H1 (cell line): ENCODE measurements around the gene UCKL1. TPM values are rescaled to one million over a fixed set of nuclear protein-coding genes. Genes with fewer than 3 reads are reported as not detected.

ENCODE experiments used
- CTCF ChIA-PET: fragments of 300-600 bp; sonication (Branson Sonifier 250); formaldehyde crosslinking; loops from one replicate; lab custom pipeline; 2021; ENCODE audit not compliant: partially characterized antibody; lab: Charles Lee
- POLR2A ChIA-PET: fragments of 300-600 bp; sonication (Branson Sonifier 250); formaldehyde crosslinking; loops from one replicate; lab custom pipeline; 2021; ENCODE audit warnings: inconsistent platforms; ENCODE audit not compliant: partially characterized antibody; lab: Charles Lee
- DNase-seq, 2 experiments: peaks; one replicate each; pipeline versions ENCODE4 v3.0.0 to v3.0.0-alpha.2; 2010 to 2022; ENCODE audit warnings: low spot score in 2 of 2, low read depth in 1 of 2, mixed read lengths in 1 of 2
- FAIRE-seq: peaks from 2 replicates; lab custom pipeline; 2011; peaks lifted over from hg19 to GRCh38; lab: Jason Lieb, UNC
- H2AFZ ChIP-seq: 2 replicates; pipeline ENCODE4 v1.8.1; 2012; ENCODE audit warnings: low read length, inconsistent platforms
- H2AK5ac ChIP-seq: 2 replicates; pipeline ENCODE4 v1.6.1; 2013; ENCODE audit warnings: low read depth, low read length
- H2BK120ac ChIP-seq: replicated peaks from 2 replicates; pipeline ENCODE3; 2013; ENCODE audit warnings: low read depth, low read length, inconsistent platforms
- H2BK12ac ChIP-seq: 2 replicates; pipeline ENCODE4 v1.6.1; 2013; ENCODE audit warnings: low read depth, low read length
- H2BK15ac ChIP-seq: 2 replicates; pipeline ENCODE4 v1.6.1; 2013; ENCODE audit warnings: low read length
- H2BK20ac ChIP-seq: 2 replicates; pipeline ENCODE4 v1.6.1; 2013; ENCODE audit warnings: low read length
- H2BK5ac ChIP-seq: 2 replicates; pipeline ENCODE4 v1.6.1; 2013; ENCODE audit warnings: low read depth, low read length
- H3K14ac ChIP-seq: 2 replicates; pipeline ENCODE4 v1.6.1; 2013; ENCODE audit warnings: inconsistent platforms; ENCODE audit not compliant: insufficient read length
- H3K18ac ChIP-seq: 2 replicates; pipeline ENCODE4 v1.6.1; 2013; ENCODE audit warnings: low read length; ENCODE audit errors: extremely low read depth
- H3K23ac ChIP-seq: 2 replicates; pipeline ENCODE4 v1.6.1; 2013; ENCODE audit warnings: inconsistent platforms; ENCODE audit not compliant: insufficient read length
- H3K23me2 ChIP-seq: 2 replicates; pipeline ENCODE4 v1.6.1; 2013; ENCODE audit warnings: low read depth, low read length
- H3K27ac ChIP-seq: 2 replicates; pipeline ENCODE4 v1.6.1; 2011; ENCODE audit warnings: low read depth, low read length, inconsistent platforms
- H3K27me3 ChIP-seq, 4 experiments: replicated peaks in 1 of 4; 1 replicate in 1 of 4; 2 replicates in 3 of 4; pipeline versions ENCODE4 v1.6.1 to v1.8.1; 2011 to 2013; ENCODE audit warnings: low read length in 3 of 4, mild to moderate bottlenecking in 3 of 4, inconsistent platforms in 2 of 4, mixed read lengths in 2 of 4, moderate library complexity in 1 of 4; ENCODE audit not compliant: control insufficient read depth in 3 of 4, insufficient read depth in 3 of 4; ENCODE audit errors: extremely low read depth in 1 of 4
- H3K36me3 ChIP-seq, 4 experiments: 2 replicates each; pipeline versions ENCODE4 v1.6.1 to v1.8.1; 2011 to 2013; ENCODE audit warnings: mild to moderate bottlenecking in 4 of 4, low read length in 3 of 4, moderate library complexity in 2 of 4, control low read depth in 1 of 4, inconsistent platforms in 1 of 4; ENCODE audit not compliant: insufficient read depth in 4 of 4, control insufficient read depth in 2 of 4
- H3K4ac ChIP-seq: replicated peaks from 2 replicates; pipeline ENCODE3; 2013; ENCODE audit warnings: low read length, low read depth, mixed read lengths, inconsistent platforms; ENCODE audit not compliant: insufficient read length
- H3K4me1 ChIP-seq, 4 experiments: replicated peaks in 1 of 4; 1 replicate in 1 of 4; 2 replicates in 3 of 4; pipeline versions ENCODE4 v1.6.1 to v1.8.1; 2011 to 2013; ENCODE audit warnings: low read length in 3 of 4, inconsistent platforms in 2 of 4, mixed read lengths in 1 of 4; ENCODE audit not compliant: insufficient read depth in 4 of 4, control insufficient read depth in 3 of 4
- H3K4me2 ChIP-seq, 2 experiments: 2 replicates each; pipeline versions ENCODE4 v1.6.1 to v1.8.1; 2011 to 2013; ENCODE audit warnings: low read depth in 2 of 2, low read length in 2 of 2, control low read depth in 1 of 2, inconsistent platforms in 1 of 2, mild to moderate bottlenecking in 1 of 2; ENCODE audit not compliant: insufficient read depth in 1 of 2
- H3K4me3 ChIP-seq, 4 experiments: fragments of 200-600, 300-600 bp in 1 of 4; sonication (generic), shearing (Covaris generic), sonication (Bioruptor Twin) in 1 of 4; 2 replicates each; pipeline versions ENCODE4 v1.5.1 to v1.8.1; 2011 to 2016; ENCODE audit warnings: low read length in 4 of 4, low read depth in 3 of 4, control low read depth in 2 of 4, inconsistent platforms in 2 of 4, mild to moderate bottlenecking in 2 of 4, mixed read lengths in 1 of 4, moderate library complexity in 1 of 4; ENCODE audit not compliant: insufficient read depth in 2 of 4; ENCODE audit errors: extremely low read depth in 1 of 4
- H3K56ac ChIP-seq: replicated peaks from 2 replicates; pipeline ENCODE3; 2013; ENCODE audit warnings: low read depth, mild to moderate bottlenecking, mixed read lengths, low read length, inconsistent platforms; ENCODE audit not compliant: insufficient read length
- H3K79me1 ChIP-seq: 2 replicates; pipeline ENCODE4 v1.6.1; 2013; ENCODE audit warnings: low read depth, low read length, control low read depth
- H3K79me2 ChIP-seq, 2 experiments: 2 replicates each; pipeline versions ENCODE4 v1.6.1 to v1.8.1; 2012 to 2013; ENCODE audit warnings: low read length in 2 of 2, mild to moderate bottlenecking in 2 of 2, inconsistent platforms in 1 of 2; ENCODE audit not compliant: insufficient read depth in 2 of 2, control insufficient read depth in 1 of 2
- H3K9ac ChIP-seq, 4 experiments: replicated peaks in 1 of 4; 1 replicate in 1 of 4; 2 replicates in 3 of 4; pipeline versions ENCODE4 v1.6.1 to v1.8.1; 2011 to 2013; ENCODE audit warnings: low read depth in 3 of 4, low read length in 3 of 4, control low read depth in 2 of 4, mild to moderate bottlenecking in 2 of 4, moderate library complexity in 2 of 4, inconsistent platforms in 1 of 4; ENCODE audit errors: extremely low read depth in 1 of 4
- H3K9me3 ChIP-seq, 2 experiments: 2 replicates each; pipeline versions ENCODE4 v1.6.1 to v1.8.1; 2012 to 2013; ENCODE audit warnings: mild to moderate bottlenecking in 2 of 2, moderate library complexity in 2 of 2, control low read depth in 1 of 2, inconsistent platforms in 1 of 2, low read depth in 1 of 2, low read length in 1 of 2, mixed read lengths in 1 of 2; ENCODE audit not compliant: insufficient read depth in 2 of 2
- H4K20me1 ChIP-seq, 2 experiments: replicated peaks in 1 of 2; 2 replicates each; pipeline versions ENCODE3 to v1.8.1; 2011 to 2013; ENCODE audit warnings: inconsistent platforms in 2 of 2, low read length in 2 of 2, mild to moderate bottlenecking in 1 of 2; ENCODE audit not compliant: insufficient read depth in 2 of 2, control insufficient read depth in 1 of 2
- H4K5ac ChIP-seq: 2 replicates; pipeline ENCODE4 v1.6.1; 2013; ENCODE audit warnings: low read length, low read depth, mixed read lengths, inconsistent platforms; ENCODE audit not compliant: insufficient read length
- H4K8ac ChIP-seq: 2 replicates; pipeline ENCODE4 v1.8.0; 2013; ENCODE audit warnings: mild to moderate bottlenecking, moderate library complexity, low read length, inconsistent platforms; ENCODE audit not compliant: insufficient read depth; ENCODE audit errors: extremely low read depth
- H4K91ac ChIP-seq: replicated peaks from 2 replicates; pipeline ENCODE3; 2013; ENCODE audit warnings: low read length, mixed read lengths, inconsistent platforms; ENCODE audit not compliant: insufficient read length
- BRCA1 ChIP-seq: IDR thresholded peaks from 2 replicates; pipeline ENCODE4 v1.6.1; 2012; ENCODE audit warnings: low read depth, low read length, improper control_type of control experiment
- EZH2 ChIP-seq: fragments of 200-600 bp; sonication (generic); IDR thresholded peaks from 2 replicates; pipeline ENCODE4 v1.7.1; 2012; ENCODE audit warnings: low read depth, mild to moderate bottlenecking, moderate library complexity, low read length, inconsistent platforms; ENCODE audit not compliant: severe bottlenecking
- KDM1A ChIP-seq: fragments of 200-600, 300-600 bp; sonication (generic); IDR thresholded peaks from 2 replicates; pipeline ENCODE4 v1.7.1; 2016; ENCODE audit warnings: mild to moderate bottlenecking, low read length, borderline replicate concordance
- KDM4A ChIP-seq: IDR thresholded peaks from one replicate; pipeline ENCODE4 v1.7.1; 2012; ENCODE audit warnings: low read depth, mild to moderate bottlenecking, moderate library complexity, low read length, inconsistent platforms; ENCODE audit not compliant: severe bottlenecking
- KDM5A ChIP-seq: fragments of 200-600 bp; IDR thresholded peaks from 2 replicates; pipeline ENCODE4 v1.7.1; 2012; ENCODE audit warnings: mild to moderate bottlenecking, low read length, inconsistent platforms, mixed read lengths
- MAFK ChIP-seq: IDR thresholded peaks from 2 replicates; pipeline ENCODE4 v1.6.1; 2012; ENCODE audit warnings: low read depth, mild to moderate bottlenecking, improper control_type of control experiment, low read length
- POLR2A ChIP-seq, 2 experiments: IDR thresholded peaks; 1 replicate in 1 of 2; 2 replicates in 1 of 2; pipeline ENCODE4 v1.6.1; 2011; ENCODE audit warnings: low read depth in 2 of 2, low read length in 2 of 2, mild to moderate bottlenecking in 2 of 2; ENCODE audit errors: control extremely low read depth in 1 of 2
- RNF2 ChIP-seq: fragments of 200-900, 300-1000 bp; sonication (generic); IDR thresholded peaks from 2 replicates; pipeline ENCODE4 v1.7.1; 2016; ENCODE audit warnings: borderline replicate concordance, low read depth, mild to moderate bottlenecking, antibody characterized with exemption, low read length; ENCODE audit not compliant: poor library complexity, severe bottlenecking; ENCODE audit errors: missing control alignments
- SIX5 ChIP-seq: IDR thresholded peaks from 2 replicates; pipeline ENCODE4 v1.6.1; 2011; ENCODE audit warnings: mild to moderate bottlenecking, low read depth, low read length
- SP4 ChIP-seq: IDR thresholded peaks from 2 replicates; pipeline ENCODE4 v1.6.1; 2012; ENCODE audit warnings: low read length, inconsistent platforms
- WGBS, 2 experiments: shearing (Covaris generic) in 1 of 2; methylation state at CpG; one replicate each; pipeline versions ENCODE4 v1.1.6 to v1.1.7; 2013 to 2015; ENCODE audit warnings: low lambda C conversion rate in 2 of 2, mixed read lengths in 2 of 2, inconsistent platforms in 1 of 2, low coverage in 1 of 2, missing lambda C conversion rate in 1 of 2; ENCODE audit not compliant: insufficient replicate concordance in 2 of 2, insufficient coverage in 1 of 2, insufficient read length in 1 of 2; ENCODE audit errors: extremely low coverage in 1 of 2, missing lambda C conversion rate in 1 of 2; 5-methylcytosine and 5-hydroxymethylcytosine counted together
- polyA plus RNA-seq, 7 experiments: library from polyadenylated mRNA; depleted of rRNA in 3 of 7; stranded (reverse) in 5 of 7; unstranded in 2 of 7; fragments of >200 nt in 5 of 7; fragments of 200-250 nt in 2 of 7; gene quantifications; 1 replicate in 5 of 7; 2 replicates in 1 of 7; 4 replicates in 1 of 7; pipeline versions ENCODE4 v1.2.1 to v1.2.3, GENCODE V29; 2011 to 2013; ENCODE audit warnings: missing spikeins in 2 of 7, mixed read lengths in 2 of 7
- total RNA-seq: library from RNA; stranded (reverse); fragmentation: NEBNext Ultra II Directional; extraction: Animal tissue kit (Norgen Biotek cat#: 25700); gene quantifications from 2 replicates; pipeline ENCODE4 v1.2.1, GENCODE V29; 2021
- TF ChIP-seq, protein P1 (sequence below): IDR thresholded peaks from 2 replicates; pipeline ENCODE4 v1.6.1; 2012; ENCODE audit warnings: low read length, inconsistent platforms

The UCKL1 gene
- total and polyA plus RNA-seq, 2 of the 8 experiments (the other 6 are each of a cell fraction or from before 2014, with no cell fraction given), result 36.5 to 91.2 TPM

DNA sequence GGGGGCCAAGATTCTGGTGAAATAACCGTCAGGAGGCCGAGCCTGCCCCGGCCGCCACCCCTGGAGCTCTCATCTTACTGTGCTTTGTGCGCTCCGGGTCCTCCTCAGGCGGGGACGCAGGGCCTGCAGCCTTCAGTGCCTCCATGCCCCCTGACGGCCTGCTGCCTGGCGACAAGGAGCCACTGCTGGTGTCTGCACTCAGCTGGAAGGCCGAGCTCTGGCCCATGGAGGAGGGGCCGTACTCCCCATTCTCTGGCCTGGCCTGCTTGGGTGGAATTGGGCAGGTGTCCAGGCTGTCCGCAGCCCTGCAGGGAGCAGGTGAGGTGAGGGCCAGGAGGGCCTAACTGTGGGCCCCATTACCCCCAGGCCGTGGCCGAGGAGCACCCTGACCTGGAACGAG is 8.2 kb upstream of the UCKL1 start:
- H3K4ac ChIP-seq, result no peak overlapping the region
- H3K56ac ChIP-seq, result no peak overlapping the region
- H3K18ac ChIP-seq, result no peak overlapping the region
- no peak overlapping the region for H4K5ac ChIP-seq
- H2BK15ac ChIP-seq, result no peak overlapping the region
- peaks cover 22 to 66% (median 51%) of the 10 kb centered on the region in 4 experiments for H3K36me3 ChIP-seq
- H3K79me1 ChIP-seq, result peaks cover 4% of the 10 kb centered on the region
- H3K14ac ChIP-seq, result no peak overlapping the region
- H2AFZ ChIP-seq, result no peak overlapping the region
- no peak overlapping the region for H3K4me3 ChIP-seq
- H2BK5ac ChIP-seq, result no peak overlapping the region
- H3K27me3 ChIP-seq, result no peaks in the 10 kb centered on the region
- CTCF ChIA-PET, result interaction anchor here (0.8 kb wide), 2 partner anchors 16 to 55 kb away, joined by 3 read pairs; no protein-coding TSS in a partner anchor
- H3K27ac ChIP-seq, result no peak overlapping the region
- peaks cover 0 to 9% (median 5%) of the 10 kb centered on the region in 4 experiments; a peak in 6 of 7 replicates for H3K4me1 ChIP-seq
- FAIRE-seq (no peak), DNase-seq (no peak)
- H3K4me2 ChIP-seq, result no peak overlapping the region
- no peak overlapping the region for H3K9ac ChIP-seq
- POLR2A ChIA-PET, result interaction anchor here (0.8 kb wide), 1 partner anchor 12 kb away, joined by 3 read pairs; no protein-coding TSS in a partner anchor
- no peak overlapping the region for H4K8ac ChIP-seq
- H2BK12ac ChIP-seq, result no peak overlapping the region
- peaks cover 42 to 53% of the 10 kb centered on the region in 2 experiments for H3K9me3 ChIP-seq
- H2BK120ac ChIP-seq, result no peak overlapping the region
- 87% methylated on average over 13 of the region's 16 CpGs; no CpG with 5 or more reads in 1 of the 2 experiments for WGBS, 2 experiments
- no peak overlapping the region for H2AK5ac ChIP-seq
- peaks cover 5% of the 10 kb centered on the region; the same call in 1 of the 2 replicates for H3K23me2 ChIP-seq
- no peak overlapping the region for H2BK20ac ChIP-seq
- H3K23ac ChIP-seq, result no peak overlapping the region
- H4K91ac ChIP-seq, result no peak overlapping the region
- H3K79me2 ChIP-seq, result no peaks in the 10 kb centered on the region; a peak in 1 of 4 replicates
- H4K20me1 ChIP-seq, result peaks cover 0 to 2% of the 10 kb centered on the region in 2 experiments
- TF ChIP-seq KDM1A, result no peak
- no peak for TF ChIP-seq MAFK
- TF ChIP-seq POLR2A (IDR thresholded peaks at IDR 0.05; ENCODE audit: control extremely low read depth in 1 of 2, low read depth in 2 of 2, low read length in 2 of 2), result no peak
- TF ChIP-seq SP4, result no peak
- TF ChIP-seq EZH2, result no peak
- TF ChIP-seq SIX5, result no peak
- no peak for TF ChIP-seq KDM4A
- no peak for TF ChIP-seq RNF2
- no peak for TF ChIP-seq KDM5A
- TF ChIP-seq, protein P1, sequence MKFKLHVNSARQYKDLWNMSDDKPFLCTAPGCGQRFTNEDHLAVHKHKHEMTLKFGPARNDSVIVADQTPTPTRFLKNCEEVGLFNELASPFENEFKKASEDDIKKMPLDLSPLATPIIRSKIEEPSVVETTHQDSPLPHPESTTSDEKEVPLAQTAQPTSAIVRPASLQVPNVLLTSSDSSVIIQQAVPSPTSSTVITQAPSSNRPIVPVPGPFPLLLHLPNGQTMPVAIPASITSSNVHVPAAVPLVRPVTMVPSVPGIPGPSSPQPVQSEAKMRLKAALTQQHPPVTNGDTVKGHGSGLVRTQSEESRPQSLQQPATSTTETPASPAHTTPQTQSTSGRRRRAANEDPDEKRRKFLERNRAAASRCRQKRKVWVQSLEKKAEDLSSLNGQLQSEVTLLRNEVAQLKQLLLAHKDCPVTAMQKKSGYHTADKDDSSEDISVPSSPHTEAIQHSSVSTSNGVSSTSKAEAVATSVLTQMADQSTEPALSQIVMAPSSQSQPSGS, result no peak
- TF ChIP-seq BRCA1, result no peak
